ENCODE measurements around the gene IRF8. TPM values are rescaled to one million over a fixed set of nuclear protein-coding genes. Genes with fewer than 3 reads are reported as not detected.

Gene IRF8
- total RNA-seq, 1 donor from 2014 or later, result 1.0 TPM

- H3K9me3 Mint-ChIP-seq (ENCODE audit: unreplicated experiment), result no peaks in the 10 kb centered on the region
- H3K4me3 Mint-ChIP-seq (ENCODE audit: unreplicated experiment), result no peak overlapping the region
- H3K4me1 Mint-ChIP-seq (ENCODE audit: low read depth, unreplicated experiment), result no peaks in the 10 kb centered on the region
- peaks cover 11% of the 10 kb centered on the region for H3K27me3 Mint-ChIP-seq (ENCODE audit: unreplicated experiment)
- DNase-seq, result no peak
- peaks cover 10% of the 10 kb centered on the region for H3K36me3 Mint-ChIP-seq (ENCODE audit: unreplicated experiment)
- H3K27ac Mint-ChIP-seq (ENCODE audit: unreplicated experiment), result no peak overlapping the region
- TF ChIP-seq, protein P1, sequence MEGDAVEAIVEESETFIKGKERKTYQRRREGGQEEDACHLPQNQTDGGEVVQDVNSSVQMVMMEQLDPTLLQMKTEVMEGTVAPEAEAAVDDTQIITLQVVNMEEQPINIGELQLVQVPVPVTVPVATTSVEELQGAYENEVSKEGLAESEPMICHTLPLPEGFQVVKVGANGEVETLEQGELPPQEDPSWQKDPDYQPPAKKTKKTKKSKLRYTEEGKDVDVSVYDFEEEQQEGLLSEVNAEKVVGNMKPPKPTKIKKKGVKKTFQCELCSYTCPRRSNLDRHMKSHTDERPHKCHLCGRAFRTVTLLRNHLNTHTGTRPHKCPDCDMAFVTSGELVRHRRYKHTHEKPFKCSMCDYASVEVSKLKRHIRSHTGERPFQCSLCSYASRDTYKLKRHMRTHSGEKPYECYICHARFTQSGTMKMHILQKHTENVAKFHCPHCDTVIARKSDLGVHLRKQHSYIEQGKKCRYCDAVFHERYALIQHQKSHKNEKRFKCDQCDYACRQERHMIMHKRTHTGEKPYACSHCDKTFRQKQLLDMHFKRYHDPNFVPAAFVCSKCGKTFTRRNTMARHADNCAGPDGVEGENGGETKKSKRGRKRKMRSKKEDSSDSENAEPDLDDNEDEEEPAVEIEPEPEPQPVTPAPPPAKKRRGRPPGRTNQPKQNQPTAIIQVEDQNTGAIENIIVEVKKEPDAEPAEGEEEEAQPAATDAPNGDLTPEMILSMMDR (IDR thresholded peaks at IDR 0.05; ENCODE audit: partially characterized antibody, unreplicated experiment), result no peak
These were observed 36.2 kb upstream of the IRF8 start for GRCh38 chr16:85862476-85863383.

- DNase-seq, result no peak
- Mint-ChIP-seq H3K27me3 (ENCODE audit: unreplicated experiment) (peaks cover 11% of the 10 kb centered on the region), H3K27ac (ENCODE audit: unreplicated experiment) (no peak overlapping the region), H3K4me3 (ENCODE audit: unreplicated experiment) (no peak overlapping the region), H3K36me3 (ENCODE audit: unreplicated experiment) (peaks cover 10% of the 10 kb centered on the region), H3K4me1 (ENCODE audit: low read depth, unreplicated experiment) (no peaks in the 10 kb centered on the region), H3K9me3 (ENCODE audit: unreplicated experiment) (no peaks in the 10 kb centered on the region)
- TF ChIP-seq, protein P1 (IDR thresholded peaks at IDR 0.05; ENCODE audit: partially characterized antibody, unreplicated experiment), result no peak
These were observed 35.6 kb upstream of the IRF8 start for GRCh38 chr16:85863384-85863774.

- no peak for DNase-seq
- Mint-ChIP-seq H3K9me3 (ENCODE audit: unreplicated experiment) (no peaks in the 10 kb centered on the region), H3K27ac (ENCODE audit: unreplicated experiment) (no peak overlapping the region), H3K27me3 (ENCODE audit: unreplicated experiment) (peaks cover 10% of the 10 kb centered on the region), H3K4me1 (ENCODE audit: low read depth, unreplicated experiment) (no peaks in the 10 kb centered on the region), H3K36me3 (ENCODE audit: unreplicated experiment) (peaks cover 10% of the 10 kb centered on the region), H3K4me3 (ENCODE audit: unreplicated experiment) (no peak overlapping the region)
- TF ChIP-seq, protein P1 (IDR thresholded peaks at IDR 0.05; ENCODE audit: partially characterized antibody, unreplicated experiment), result no peak
These were observed 34.0 kb upstream of the IRF8 start for GRCh38 chr16:85864965-85865364.

GRCh38 chr16:85867189-85867588 lies 31.8 kb upstream of the IRF8 start:
- TF ChIP-seq, protein P1 (IDR thresholded peaks at IDR 0.05; ENCODE audit: partially characterized antibody, unreplicated experiment), result no peak
- DNase-seq, result no peak
- peaks cover 10% of the 10 kb centered on the region for H3K36me3 Mint-ChIP-seq (ENCODE audit: unreplicated experiment)
- no peaks in the 10 kb centered on the region for H3K9me3 Mint-ChIP-seq (ENCODE audit: unreplicated experiment)
- no peak overlapping the region for H3K27ac Mint-ChIP-seq (ENCODE audit: unreplicated experiment)
- H3K27me3 Mint-ChIP-seq (ENCODE audit: unreplicated experiment), result peaks cover 6% of the 10 kb centered on the region
- H3K4me1 Mint-ChIP-seq (ENCODE audit: low read depth, unreplicated experiment), result no peaks in the 10 kb centered on the region
- H3K4me3 Mint-ChIP-seq (ENCODE audit: unreplicated experiment), result no peak overlapping the region

- Mint-ChIP-seq H3K4me3 (ENCODE audit: unreplicated experiment) (no peak overlapping the region), H3K4me1 (ENCODE audit: low read depth, unreplicated experiment) (no peaks in the 10 kb centered on the region), H3K27me3 (ENCODE audit: unreplicated experiment) (peaks cover 2% of the 10 kb centered on the region), H3K36me3 (ENCODE audit: unreplicated experiment) (peaks cover 8% of the 10 kb centered on the region), H3K9me3 (ENCODE audit: unreplicated experiment) (no peaks in the 10 kb centered on the region), H3K27ac (ENCODE audit: unreplicated experiment) (no peak overlapping the region)
- TF ChIP-seq, protein P1 (IDR thresholded peaks at IDR 0.05; ENCODE audit: partially characterized antibody, unreplicated experiment), result no peak
- no peak for DNase-seq
These were observed 30.5 kb upstream of the IRF8 start for GRCh38 chr16:85868495-85868894.
